Liver (tissue), 9 donors: ENCODE results near the gene JMJD6. TPM values are rescaled to one million over a fixed set of nuclear protein-coding genes. Genes with fewer than 3 reads are reported as not detected.

Experiments used
- DNase-seq: peaks from one replicate; pipeline ENCODE4 v3.0.0-alpha.2; 2017; ENCODE audit warnings: low spot score
- H3K27ac ChIP-seq, 2 donors: one replicate each; pipeline ENCODE4 v1.7.0; 2013; ENCODE audit warnings: inconsistent platforms in 2 of 2, low read length in 2 of 2, control low read depth in 1 of 2, low read depth in 1 of 2, mild to moderate bottlenecking in 1 of 2
- H3K27me3 ChIP-seq, 4 donors: one replicate each; pipeline versions ENCODE4 v1.6.1 to v1.7.0; 2013; ENCODE audit warnings: low read length in 3 of 4, inconsistent platforms in 1 of 4, mild to moderate bottlenecking in 1 of 4, moderate library complexity in 1 of 4; ENCODE audit not compliant: control insufficient read depth in 4 of 4, insufficient read depth in 4 of 4
- H3K36me3 ChIP-seq, 4 donors: one replicate each; pipeline versions ENCODE4 v1.6.1 to v1.7.0; 2013; ENCODE audit warnings: low read length in 3 of 4, mild to moderate bottlenecking in 3 of 4, low read depth in 1 of 4, moderate library complexity in 1 of 4; ENCODE audit not compliant: control insufficient read depth in 4 of 4, insufficient read depth in 3 of 4
- H3K4me1 ChIP-seq, 4 donors: one replicate each; pipeline versions ENCODE4 v1.6.1 to v1.7.0; 2013; ENCODE audit warnings: low read length in 3 of 4, mild to moderate bottlenecking in 3 of 4, moderate library complexity in 1 of 4; ENCODE audit not compliant: control insufficient read depth in 4 of 4, insufficient read depth in 4 of 4
- H3K4me3 ChIP-seq, 3 donors: one replicate each; pipeline versions ENCODE4 v1.6.1 to v1.7.0; 2013; ENCODE audit warnings: low read length in 3 of 3, control low read depth in 1 of 3, low read depth in 1 of 3, mild to moderate bottlenecking in 1 of 3
- H3K9ac ChIP-seq, 2 donors: one replicate each; pipeline ENCODE4 v1.7.0; 2013; ENCODE audit warnings: low read length in 2 of 2, mild to moderate bottlenecking in 2 of 2, moderate library complexity in 2 of 2, control low read depth in 1 of 2, low read depth in 1 of 2
- H3K9me3 ChIP-seq, 4 donors: one replicate each; pipeline versions ENCODE4 v1.6.1 to v1.7.0; 2013; ENCODE audit warnings: low read length in 3 of 4; ENCODE audit not compliant: control insufficient read depth in 4 of 4
- CTCF ChIP-seq: fragments of 150-350 bp; IDR thresholded peaks from 2 replicates; pipeline ENCODE4 v1.5.1; 2017; ENCODE audit warnings: improper control_type of control experiment, low read depth, low read length; ENCODE audit not compliant: missing input control
- EGR1 ChIP-seq, 2 donors: IDR thresholded peaks; 2 replicates each; pipeline ENCODE4 v1.6.1; 2016 to 2018; ENCODE audit warnings: antibody characterized with exemption in 2 of 2, low read depth in 2 of 2
- FOXA1 ChIP-seq: IDR thresholded peaks from 2 replicates; pipeline ENCODE4 v1.6.1; 2016; ENCODE audit warnings: antibody characterized with exemption
- FOXA2 ChIP-seq: IDR thresholded peaks from 2 replicates; pipeline ENCODE4 v1.6.1; 2016; ENCODE audit warnings: antibody characterized with exemption
- GABPA ChIP-seq, 2 donors: IDR thresholded peaks in 1 of 2; conservative IDR thresholded peaks in 1 of 2; 2 replicates each; pipeline ENCODE4 v1.6.1; 2016; ENCODE audit warnings: antibody characterized with exemption in 2 of 2, mild to moderate bottlenecking in 1 of 2, moderate library complexity in 1 of 2
- HNF4A ChIP-seq, 2 donors: conservative IDR thresholded peaks; 2 replicates each; pipeline ENCODE4 v1.6.1; 2016; ENCODE audit warnings: antibody characterized with exemption in 2 of 2, mild to moderate bottlenecking in 2 of 2
- HNF4G ChIP-seq: IDR thresholded peaks from 2 replicates; pipeline ENCODE4 v1.6.1; 2016; ENCODE audit warnings: antibody characterized with exemption
- JUND ChIP-seq, 2 donors: IDR thresholded peaks; 2 replicates each; pipeline ENCODE4 v1.6.1; 2016; ENCODE audit warnings: antibody characterized with exemption in 2 of 2
- NR2F2 ChIP-seq: IDR thresholded peaks from 2 replicates; pipeline ENCODE4 v1.6.1; 2016; ENCODE audit warnings: antibody characterized with exemption
- RAD21 ChIP-seq, 2 donors: IDR thresholded peaks; 2 replicates each; pipeline ENCODE4 v1.6.1; 2016; ENCODE audit warnings: antibody characterized with exemption in 2 of 2, mild to moderate bottlenecking in 2 of 2
- RXRA ChIP-seq, 2 donors: IDR thresholded peaks; 2 replicates each; pipeline ENCODE4 v1.6.1; 2017 to 2018; ENCODE audit warnings: antibody characterized with exemption in 2 of 2, mild to moderate bottlenecking in 1 of 2
- SP1 ChIP-seq: IDR thresholded peaks from 2 replicates; pipeline ENCODE4 v1.6.1; 2018; ENCODE audit warnings: antibody characterized with exemption, mild to moderate bottlenecking
- TAF1 ChIP-seq: conservative IDR thresholded peaks from 2 replicates; pipeline ENCODE4 v1.6.1; 2016; ENCODE audit warnings: antibody characterized with exemption, mild to moderate bottlenecking
- YY1 ChIP-seq: IDR thresholded peaks from 2 replicates; pipeline ENCODE4 v1.6.1; 2016; ENCODE audit warnings: antibody characterized with exemption, mild to moderate bottlenecking
- WGBS: extraction: QIAGEN DNeasy Blood & Tissue Kit; methylation state at CpG from one replicate; pipeline ENCODE4 v1.1.7; 2013; 5-methylcytosine and 5-hydroxymethylcytosine counted together
- polyA plus RNA-seq, 2 donors: library from polyadenylated mRNA; stranded (reverse) in 1 of 2; unstranded in 1 of 2; fragments of 200-250 nt in 1 of 2; fragments of >200 nt in 1 of 2; fragmentation: Nextera tagmentation in 1 of 2; extraction: Ambion mirVana in 1 of 2; gene quantifications; one replicate each; pipeline versions ENCODE4 v1.2.1 to v1.2.3, GENCODE V29; 2013 to 2015
- total RNA-seq, 2 donors: library from RNA; depleted of rRNA; stranded (reverse); fragments of >200 nt; gene quantifications; one replicate each; pipeline ENCODE4 v1.2.3, GENCODE V29; 2014
- TF ChIP-seq, protein P1 (sequence below): IDR thresholded peaks from 2 replicates; pipeline ENCODE4 v1.6.1; 2016; ENCODE audit warnings: antibody characterized with exemption
- TF ChIP-seq, protein P2 (sequence below): IDR thresholded peaks from 2 replicates; pipeline ENCODE4 v1.6.1; 2016; ENCODE audit warnings: antibody characterized with exemption
- TF ChIP-seq, protein P3 (sequence below): IDR thresholded peaks from 2 replicates; pipeline ENCODE4 v1.6.1; 2016; ENCODE audit warnings: antibody characterized with exemption
- TF ChIP-seq, protein P4 (sequence below): IDR thresholded peaks from 2 replicates; pipeline ENCODE4 v1.6.1; 2016; ENCODE audit warnings: antibody characterized with exemption, mild to moderate bottlenecking
- donor health status: healthy.
- donor health status: healthy.
- donor health status: healthy.
- donor health status: healthy.
- donor health status: healthy.

Gene JMJD6
- total RNA-seq (10 to 100 TPM; 10.6 to 16.1 TPM), polyA plus RNA-seq (10 to 100 TPM in 1 of 2 donors, 1 to 10 TPM in 1; 9.9 to 11.8 TPM)

DNA sequence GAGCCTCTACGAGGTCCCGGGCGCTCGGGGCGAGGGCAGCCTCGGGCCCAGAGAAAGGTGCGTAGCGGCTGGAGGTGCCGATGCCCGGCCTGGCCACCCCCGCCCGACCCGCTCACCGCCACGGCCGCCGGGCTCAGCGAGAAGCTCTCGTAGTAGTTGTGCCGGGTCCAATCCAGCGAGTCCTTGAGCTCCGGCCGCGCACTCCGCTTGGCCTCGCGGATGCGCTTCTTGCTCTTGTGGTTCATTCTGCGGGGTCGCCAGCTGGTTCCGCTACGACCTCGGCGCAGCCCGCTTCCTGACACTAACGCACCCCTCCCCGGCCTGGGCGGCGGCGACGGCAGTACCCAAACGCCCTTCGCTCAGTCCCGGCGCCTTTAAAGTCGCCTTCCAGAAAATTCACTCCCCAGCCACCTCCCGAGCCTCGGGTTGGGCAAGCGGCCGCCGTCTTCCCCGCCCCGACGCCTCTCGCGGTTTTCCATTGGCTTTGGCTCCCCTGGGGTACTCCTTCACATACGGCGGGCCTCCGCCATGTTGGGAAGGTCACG is at the start of gene JMJD6:
JMJD6 (minus strand) TSS at position 376 of the 545 bp plus-strand sequence; CDS start at position 245, 131 bp downstream.
- TF ChIP-seq FOXA2 (no peak), JUND (IDR thresholded peaks at IDR 0.05) (peak; percentile 24 to 54), SP1 (peak; percentile 67), EGR1 (IDR thresholded peaks at IDR 0.05; ENCODE audit: low read depth in 2 of 2) (peak in 1 of 2 donors; percentile 59), HNF4G (no peak), GABPA (IDR thresholded peaks at IDR 0.05 in 1 of 2, conservative IDR thresholded peaks at IDR 0.05 in 1 of 2) (no peak), NR2F2 (peak; percentile 46), FOXA1 (no peak), RAD21 (IDR thresholded peaks at IDR 0.05) (no peak), RXRA (IDR thresholded peaks at IDR 0.05) (peak; percentile 54 to 68), TAF1 (peak; percentile 75), YY1 (peak; percentile 98), HNF4A (conservative IDR thresholded peaks at IDR 0.05) (peak; percentile 47 to 56)
- TF ChIP-seq, protein P1, sequence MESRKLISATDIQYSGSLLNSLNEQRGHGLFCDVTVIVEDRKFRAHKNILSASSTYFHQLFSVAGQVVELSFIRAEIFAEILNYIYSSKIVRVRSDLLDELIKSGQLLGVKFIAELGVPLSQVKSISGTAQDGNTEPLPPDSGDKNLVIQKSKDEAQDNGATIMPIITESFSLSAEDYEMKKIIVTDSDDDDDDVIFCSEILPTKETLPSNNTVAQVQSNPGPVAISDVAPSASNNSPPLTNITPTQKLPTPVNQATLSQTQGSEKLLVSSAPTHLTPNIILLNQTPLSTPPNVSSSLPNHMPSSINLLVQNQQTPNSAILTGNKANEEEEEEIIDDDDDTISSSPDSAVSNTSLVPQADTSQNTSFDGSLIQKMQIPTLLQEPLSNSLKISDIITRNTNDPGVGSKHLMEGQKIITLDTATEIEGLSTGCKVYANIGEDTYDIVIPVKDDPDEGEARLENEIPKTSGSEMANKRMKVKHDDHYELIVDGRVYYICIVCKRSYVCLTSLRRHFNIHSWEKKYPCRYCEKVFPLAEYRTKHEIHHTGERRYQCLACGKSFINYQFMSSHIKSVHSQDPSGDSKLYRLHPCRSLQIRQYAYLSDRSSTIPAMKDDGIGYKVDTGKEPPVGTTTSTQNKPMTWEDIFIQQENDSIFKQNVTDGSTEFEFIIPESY: peak; percentile 90
- TF ChIP-seq, protein P2, sequence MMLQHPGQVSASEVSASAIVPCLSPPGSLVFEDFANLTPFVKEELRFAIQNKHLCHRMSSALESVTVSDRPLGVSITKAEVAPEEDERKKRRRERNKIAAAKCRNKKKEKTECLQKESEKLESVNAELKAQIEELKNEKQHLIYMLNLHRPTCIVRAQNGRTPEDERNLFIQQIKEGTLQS: no peak
- TF ChIP-seq, protein P3, sequence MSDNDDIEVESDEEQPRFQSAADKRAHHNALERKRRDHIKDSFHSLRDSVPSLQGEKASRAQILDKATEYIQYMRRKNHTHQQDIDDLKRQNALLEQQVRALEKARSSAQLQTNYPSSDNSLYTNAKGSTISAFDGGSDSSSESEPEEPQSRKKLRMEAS: peak; percentile 41
- TF ChIP-seq, protein P4, sequence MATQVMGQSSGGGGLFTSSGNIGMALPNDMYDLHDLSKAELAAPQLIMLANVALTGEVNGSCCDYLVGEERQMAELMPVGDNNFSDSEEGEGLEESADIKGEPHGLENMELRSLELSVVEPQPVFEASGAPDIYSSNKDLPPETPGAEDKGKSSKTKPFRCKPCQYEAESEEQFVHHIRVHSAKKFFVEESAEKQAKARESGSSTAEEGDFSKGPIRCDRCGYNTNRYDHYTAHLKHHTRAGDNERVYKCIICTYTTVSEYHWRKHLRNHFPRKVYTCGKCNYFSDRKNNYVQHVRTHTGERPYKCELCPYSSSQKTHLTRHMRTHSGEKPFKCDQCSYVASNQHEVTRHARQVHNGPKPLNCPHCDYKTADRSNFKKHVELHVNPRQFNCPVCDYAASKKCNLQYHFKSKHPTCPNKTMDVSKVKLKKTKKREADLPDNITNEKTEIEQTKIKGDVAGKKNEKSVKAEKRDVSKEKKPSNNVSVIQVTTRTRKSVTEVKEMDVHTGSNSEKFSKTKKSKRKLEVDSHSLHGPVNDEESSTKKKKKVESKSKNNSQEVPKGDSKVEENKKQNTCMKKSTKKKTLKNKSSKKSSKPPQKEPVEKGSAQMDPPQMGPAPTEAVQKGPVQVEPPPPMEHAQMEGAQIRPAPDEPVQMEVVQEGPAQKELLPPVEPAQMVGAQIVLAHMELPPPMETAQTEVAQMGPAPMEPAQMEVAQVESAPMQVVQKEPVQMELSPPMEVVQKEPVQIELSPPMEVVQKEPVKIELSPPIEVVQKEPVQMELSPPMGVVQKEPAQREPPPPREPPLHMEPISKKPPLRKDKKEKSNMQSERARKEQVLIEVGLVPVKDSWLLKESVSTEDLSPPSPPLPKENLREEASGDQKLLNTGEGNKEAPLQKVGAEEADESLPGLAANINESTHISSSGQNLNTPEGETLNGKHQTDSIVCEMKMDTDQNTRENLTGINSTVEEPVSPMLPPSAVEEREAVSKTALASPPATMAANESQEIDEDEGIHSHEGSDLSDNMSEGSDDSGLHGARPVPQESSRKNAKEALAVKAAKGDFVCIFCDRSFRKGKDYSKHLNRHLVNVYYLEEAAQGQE: peak; percentile 78
- Histone ChIP-seq H3K27me3 (no peaks in the 10 kb centered on the region), H3K27ac (peak within 1 kb of the TSS; percentile 100), H3K36me3 (peaks cover 16 to 24% (median 21%) of the 10 kb centered on the region in 4 donors), H3K4me3 (peak within 1 kb of the TSS; percentile 86 to 94 (median 93)), H3K4me1 (peaks cover 12 to 25% (median 21%) of the 10 kb centered on the region in 4 donors), H3K9ac (peak within 1 kb of the TSS; percentile 90 to 96), H3K9me3 (no peaks in the 10 kb centered on the region)
- DNase-seq: peak; percentile 95
- under 1% methylated on average over 60 of the region's 60 CpGs for WGBS

GRCh38 chr17:76775021-76775600 is 48.7 kb upstream of the JMJD6 start:
- Histone ChIP-seq H3K4me3 (no peak overlapping the region), H3K9ac (no peak overlapping the region), H3K36me3 (peaks cover 3 to 30% (median 24%) of the 10 kb centered on the region in 4 donors), H3K4me1 (no peaks in the 10 kb centered on the region), H3K27ac (no peak overlapping the region), H3K9me3 (no peaks in the 10 kb centered on the region), H3K27me3 (no peaks in the 10 kb centered on the region)
- WGBS: 96% methylated on average over 10 of the region's 10 CpGs
- no peak for DNase-seq
- TF ChIP-seq, protein P3: no peak
- no peak for TF ChIP-seq RAD21 (IDR thresholded peaks at IDR 0.05)
- no peak for TF ChIP-seq EGR1 (IDR thresholded peaks at IDR 0.05; ENCODE audit: low read depth in 2 of 2)
- TF ChIP-seq HNF4G: no peak
- TF ChIP-seq YY1: no peak
- no peak for TF ChIP-seq JUND (IDR thresholded peaks at IDR 0.05)
- no peak for TF ChIP-seq CTCF
- no peak for TF ChIP-seq FOXA2
- TF ChIP-seq, protein P1: no peak
- TF ChIP-seq NR2F2: no peak
- no peak for TF ChIP-seq RXRA (IDR thresholded peaks at IDR 0.05)
- TF ChIP-seq SP1: no peak
- TF ChIP-seq GABPA (IDR thresholded peaks at IDR 0.05 in 1 of 2, conservative IDR thresholded peaks at IDR 0.05 in 1 of 2): no peak
- TF ChIP-seq, protein P2: no peak
- no peak for TF ChIP-seq HNF4A (conservative IDR thresholded peaks at IDR 0.05)
- TF ChIP-seq FOXA1: no peak
- no peak for TF ChIP-seq TAF1
